ENCODE data around the gene ABR. TPM values are rescaled to one million over a fixed set of nuclear protein-coding genes. Genes with fewer than 3 reads are reported as not detected.

The ABR gene
- total and polyA plus RNA-seq, 2 of the 13 experiments (the other 11 are each of a cell fraction or from before 2014, with no cell fraction given): 12.4 to 40.4 TPM

- H3K9me3 ChIP-seq (ENCODE audit: low read length): no peaks in the 10 kb centered on the region
- ATAC-seq (no peak), DNase-seq (ENCODE audit: low spot score) (no peak), FAIRE-seq (no peak)
- no peak overlapping the region for H3K9ac ChIP-seq (ENCODE audit: insufficient read depth, low read depth, low read length)
- ChIA-PET CTCF (ENCODE audit: low intra/inter-chr PET ratio, low total read pairs) (no interaction called here), POLR2A (no interaction called here)
- H3K4me3 ChIP-seq (replicated peaks in 1 of 3; ENCODE audit: insufficient read depth in 1 of 3, low read depth in 2 of 3, low read length in 3 of 3): no peak overlapping the region
- H3K4me2 ChIP-seq (ENCODE audit: low read depth, low read length): no peak overlapping the region
- intact Hi-C loops (cut with micrococcal nuclease; ENCODE audit: unreplicated experiment) (no loop called here), in situ Hi-C loops (cut with HindIII; ENCODE audit: extremely low pct_ligation_motif_present, low pct_unique_long_range_greater_than_20kb) (no loop called here)
- BruUV-seq (replicated peaks): no TSS peak
- WGBS (ENCODE audit: low lambda C conversion rate): 98% methylated on average over 10 of the region's 16 CpGs
- no peaks in the 10 kb centered on the region for H3K79me2 ChIP-seq (ENCODE audit: insufficient read depth, low read length)
- H3K27ac ChIP-seq (ENCODE audit: extremely low read length, insufficient read depth, low read length): no peak overlapping the region
- H4K20me1 ChIP-seq (ENCODE audit: insufficient read depth, low read length): no peaks in the 10 kb centered on the region
- peaks cover 0 to 2% of the 10 kb centered on the region in 2 experiments for H3K36me3 ChIP-seq (replicated peaks in 1 of 2; ENCODE audit: control insufficient read depth in 1 of 2, insufficient read depth in 2 of 2, low read length in 2 of 2)
- H2AFZ ChIP-seq (ENCODE audit: low read length): no peak overlapping the region
- H3K4me1 ChIP-seq (ENCODE audit: insufficient read depth, low read length): peaks cover 12% of the 10 kb centered on the region; the same call in 1 of the 2 replicates
- no peaks in the 10 kb centered on the region for H3K27me3 ChIP-seq (ENCODE audit: control insufficient read depth in 1 of 2, insufficient read depth in 2 of 2, low read length in 2 of 2)
- TF ChIP-seq XBP1 (CRISPR knock-in tag; IDR thresholded peaks at IDR 0.05) (no peak), RCOR2 (CRISPR knock-in tag; IDR thresholded peaks at IDR 0.05) (no peak), JUNB (CRISPR knock-in tag; IDR thresholded peaks at IDR 0.05; ENCODE audit: borderline replicate concordance) (no peak), ZNF607 (CRISPR knock-in tag; IDR thresholded peaks at IDR 0.05; ENCODE audit: borderline replicate concordance) (no peak), IRX3 (CRISPR knock-in tag; IDR thresholded peaks at IDR 0.05; ENCODE audit: borderline replicate concordance, low read depth) (no peak), ZFYVE20 (CRISPR knock-in tag; IDR thresholded peaks at IDR 0.05; ENCODE audit: borderline replicate concordance, low read depth) (no peak), ZNF263 (CRISPR knock-in tag; IDR thresholded peaks at IDR 0.05) (no peak), FOXA1 (IDR thresholded peaks at IDR 0.05) (no peak), FOXA1 (CRISPR knock-in tag; IDR thresholded peaks at IDR 0.05) (no peak), UBTF (CRISPR knock-in tag; IDR thresholded peaks at IDR 0.05) (no peak)
Measured at GRCh38 chr17:1007310-1008007, 172.3 kb downstream of the ABR start.
